Activated T-helper 1 cell treated with anti-CD3 and anti-CD28 coated beads, Interleukin-12 subunit alpha, Interleukin-12 subunit beta, Interleukin-2, Interleukin-4 antibody, amounts not matched to agents 30 ng/mL and 10 ng/mL and 1 ng/mL, durations not matched to agents 14 hours and 24 hours and 36 hours (primary cell): ENCODE measurements around the gene SMIM34. TPM values are rescaled to one million over a fixed set of nuclear protein-coding genes. Genes with fewer than 3 reads are reported as not detected.

Source experiments
- total RNA-seq: library from RNA; stranded (reverse); gene quantifications from 2 replicates; pipeline ENCODE4 v1.2.3, GENCODE V29; 2022

The SMIM34 gene
- total RNA-seq, 1 donor from 2014 or later: not detected

Other genes with a start within 250 kb of the SMIM34 start
- not detected in 2 replicates for gene KCNE2, start 59.9 kb downstream of the SMIM34 start, total RNA-seq
- 7.1 and 18.7 TPM in 2 replicates for gene SMIM11, start 48.4 kb downstream of the SMIM34 start, total RNA-seq
- 0.41 and 0.51 TPM in 2 replicates for gene KCNE1, start 88.3 kb upstream of the SMIM34 start, total RNA-seq
- gene RCAN1, start 191.2 kb upstream of the SMIM34 start, total RNA-seq: 10.7 and 11.1 TPM in 2 replicates
- gene CLIC6, start 245.0 kb upstream of the SMIM34 start, total RNA-seq: not detected in 2 replicates